ENCODE data around the gene UBAP1L.

Gene UBAP1L

GRCh38 chr15:65085990-65086679 is 28.9 kb downstream of the UBAP1L start:
- no peak for DNase-seq (ENCODE audit: low spot score)
- peak; percentile 43 for TF ChIP-seq CTCF (IDR thresholded peaks at IDR 0.05; ENCODE audit: extremely low read depth, missing control alignments)

DNA sequence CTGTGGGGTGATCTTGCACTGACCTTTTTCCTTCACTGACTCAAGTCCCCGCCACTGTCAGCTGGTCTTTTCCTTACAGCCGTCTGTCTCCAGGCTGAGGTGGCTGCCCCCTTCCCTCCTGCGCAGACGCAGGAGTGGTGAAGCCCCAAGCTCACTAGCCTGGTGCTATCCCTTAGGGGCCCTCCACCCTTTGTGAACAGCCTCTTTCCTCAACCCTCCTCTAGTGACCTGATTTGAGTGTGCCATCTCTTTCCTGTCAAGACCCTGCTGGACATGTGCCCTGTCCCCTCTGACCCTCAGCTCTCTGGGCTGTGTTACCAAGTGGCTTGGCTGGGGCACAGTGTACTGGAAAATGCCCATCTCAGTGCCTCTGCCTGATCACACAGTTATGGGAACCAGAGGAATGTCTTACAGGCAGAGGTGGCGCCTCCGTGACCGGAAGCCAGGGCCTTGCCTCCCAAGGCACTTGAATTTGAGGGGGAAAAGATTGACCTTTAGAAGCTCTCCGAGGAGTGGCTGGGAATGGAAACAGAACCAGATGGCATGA is 29.7 kb downstream of the UBAP1L start:
- TF ChIP-seq CTCF (IDR thresholded peaks at IDR 0.05; ENCODE audit: extremely low read depth, missing control alignments): no peak
- DNase-seq (ENCODE audit: low spot score): no peak

GRCh38 chr15:65084500-65085206 is 30.3 kb downstream of the UBAP1L start:
- TF ChIP-seq CTCF (IDR thresholded peaks at IDR 0.05; ENCODE audit: extremely low read depth, missing control alignments): no peak

DNA sequence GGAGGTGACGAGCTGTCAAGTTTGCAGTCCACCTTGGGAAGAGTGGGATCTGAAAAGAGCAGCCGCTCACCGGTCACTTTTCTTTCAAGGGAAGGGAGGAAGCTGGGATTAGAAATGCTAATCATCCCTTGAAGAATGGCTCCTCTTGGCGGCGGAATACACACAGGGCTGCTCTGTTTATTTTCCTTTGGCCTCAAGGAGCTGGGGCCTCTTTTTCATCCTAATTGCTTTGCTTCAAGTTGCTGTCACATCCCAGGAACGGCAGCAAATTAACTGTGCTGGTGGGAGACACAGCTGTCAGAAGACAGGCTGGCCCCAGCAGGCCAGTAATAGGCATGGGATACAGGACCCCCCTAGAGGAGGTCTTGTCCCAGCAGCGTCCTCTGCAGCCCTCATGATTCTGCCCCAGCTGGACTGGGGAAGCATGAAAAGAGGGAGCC is 31.7 kb downstream of the UBAP1L start:
- no peak for DNase-seq (ENCODE audit: low spot score)
- TF ChIP-seq CTCF (IDR thresholded peaks at IDR 0.05; ENCODE audit: extremely low read depth, missing control alignments): no peak

More at GRCh38 chr15:65084500-65085206, 30.3 kb downstream of the UBAP1L start:
- no peak for DNase-seq (ENCODE audit: low spot score)

DNA sequence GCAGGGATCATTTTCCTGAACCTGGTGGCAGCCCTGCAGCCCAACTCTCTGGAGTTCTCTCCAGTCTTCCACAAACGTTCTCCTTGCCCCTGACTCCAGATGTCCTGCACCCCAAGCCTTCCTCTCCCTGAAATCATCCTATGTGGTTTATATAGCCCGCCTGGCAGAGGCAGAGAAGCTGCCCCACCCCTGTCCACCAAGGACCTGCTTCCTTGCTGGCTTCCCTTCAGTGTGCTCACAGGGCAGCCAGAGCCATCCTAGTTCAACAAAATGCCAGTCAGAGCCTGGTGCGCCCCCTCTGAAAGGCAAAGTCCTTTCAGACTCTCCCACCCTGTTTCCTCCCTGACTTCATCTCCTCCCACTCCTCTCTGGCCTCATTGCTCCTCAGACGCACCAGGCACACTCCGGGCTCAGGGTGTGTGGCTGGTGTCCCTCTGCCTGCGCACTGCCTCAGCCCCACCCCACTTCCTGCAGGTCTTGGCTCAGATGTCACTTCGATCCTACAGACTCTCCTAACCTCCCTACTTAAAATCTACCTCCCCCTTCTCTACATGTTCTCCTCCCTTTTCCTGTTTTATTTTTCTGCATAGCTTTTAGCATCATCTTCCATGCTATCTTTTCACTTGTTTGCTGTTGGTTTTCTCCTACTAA is 32.6 kb downstream of the UBAP1L start:
- DNase-seq (ENCODE audit: low spot score): no peak
- no peak for TF ChIP-seq CTCF (IDR thresholded peaks at IDR 0.05; ENCODE audit: extremely low read depth, missing control alignments)

DNA sequence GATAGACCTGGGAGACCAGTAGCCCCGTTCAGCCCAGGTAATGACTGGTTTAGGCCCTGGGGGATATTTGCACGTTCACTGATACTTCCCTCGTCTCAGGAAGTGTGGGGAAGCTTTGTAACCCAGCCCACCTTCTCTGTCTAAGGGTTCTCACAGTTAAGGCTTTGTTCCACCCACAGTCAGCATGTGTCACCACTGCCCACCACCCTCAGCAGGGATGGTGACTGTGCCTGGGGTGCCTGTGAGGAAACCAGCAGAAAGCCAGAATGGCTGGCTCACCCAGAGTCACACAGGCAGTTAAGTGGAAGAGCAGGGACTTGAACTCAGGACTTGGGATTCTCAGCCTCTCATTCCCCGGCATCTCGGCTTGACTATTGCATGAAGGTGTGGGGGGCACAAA is 33.2 kb downstream of the UBAP1L start:
- no peak for TF ChIP-seq CTCF (IDR thresholded peaks at IDR 0.05; ENCODE audit: extremely low read depth, missing control alignments)

GRCh38 chr15:65081270-65081669 is 33.7 kb downstream of the UBAP1L start:
- DNase-seq (ENCODE audit: low spot score): no peak
- no peak for TF ChIP-seq CTCF (IDR thresholded peaks at IDR 0.05; ENCODE audit: extremely low read depth, missing control alignments)

More for the DNA sequence above, 33.2 kb downstream of the UBAP1L start:
- no peak for DNase-seq (ENCODE audit: low spot score)

Measured in GM20000 (cell line).